ENCODE results near the gene PIK3R2.
A peak's percentile ranks its signal among the peaks of the same experiment; 100 is the strongest.

The PIK3R2 gene

DNA sequence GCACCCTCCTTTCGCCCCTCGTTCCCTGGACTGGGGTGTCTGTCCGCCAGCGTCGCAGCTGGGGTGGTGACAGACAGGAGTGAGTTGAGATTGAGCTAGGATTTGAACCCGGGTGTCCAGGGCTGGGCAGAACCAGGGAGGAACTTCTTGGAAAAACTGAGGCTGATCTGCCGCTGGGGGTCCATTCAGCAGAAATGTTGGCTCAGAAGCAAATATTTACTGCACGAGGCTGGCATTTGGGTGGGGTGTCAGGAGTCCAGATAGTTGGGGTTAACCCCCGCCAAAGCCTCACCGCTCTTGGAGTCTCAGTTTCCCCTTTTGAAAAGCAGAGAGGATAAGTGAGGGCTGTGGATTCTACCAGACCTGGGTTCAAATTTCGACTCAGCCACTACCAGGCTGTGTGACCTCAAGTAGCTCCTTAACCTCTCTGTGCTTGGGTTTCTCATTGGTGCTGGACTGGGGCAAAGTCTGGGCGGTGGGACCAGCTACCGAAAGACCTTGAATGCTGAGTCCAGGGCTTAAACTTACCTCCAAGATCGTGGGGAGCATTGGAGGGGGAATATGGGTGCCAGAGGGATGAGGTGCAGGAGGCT lies 34.4 kb upstream of the PIK3R2 start:
- no peak for DNase-seq (ENCODE audit: low read depth)
- TF ChIP-seq, protein P1, sequence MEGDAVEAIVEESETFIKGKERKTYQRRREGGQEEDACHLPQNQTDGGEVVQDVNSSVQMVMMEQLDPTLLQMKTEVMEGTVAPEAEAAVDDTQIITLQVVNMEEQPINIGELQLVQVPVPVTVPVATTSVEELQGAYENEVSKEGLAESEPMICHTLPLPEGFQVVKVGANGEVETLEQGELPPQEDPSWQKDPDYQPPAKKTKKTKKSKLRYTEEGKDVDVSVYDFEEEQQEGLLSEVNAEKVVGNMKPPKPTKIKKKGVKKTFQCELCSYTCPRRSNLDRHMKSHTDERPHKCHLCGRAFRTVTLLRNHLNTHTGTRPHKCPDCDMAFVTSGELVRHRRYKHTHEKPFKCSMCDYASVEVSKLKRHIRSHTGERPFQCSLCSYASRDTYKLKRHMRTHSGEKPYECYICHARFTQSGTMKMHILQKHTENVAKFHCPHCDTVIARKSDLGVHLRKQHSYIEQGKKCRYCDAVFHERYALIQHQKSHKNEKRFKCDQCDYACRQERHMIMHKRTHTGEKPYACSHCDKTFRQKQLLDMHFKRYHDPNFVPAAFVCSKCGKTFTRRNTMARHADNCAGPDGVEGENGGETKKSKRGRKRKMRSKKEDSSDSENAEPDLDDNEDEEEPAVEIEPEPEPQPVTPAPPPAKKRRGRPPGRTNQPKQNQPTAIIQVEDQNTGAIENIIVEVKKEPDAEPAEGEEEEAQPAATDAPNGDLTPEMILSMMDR (IDR thresholded peaks at IDR 0.05; ENCODE audit: insufficient read depth, low read depth, low read length, missing control alignments), result no peak

DNA sequence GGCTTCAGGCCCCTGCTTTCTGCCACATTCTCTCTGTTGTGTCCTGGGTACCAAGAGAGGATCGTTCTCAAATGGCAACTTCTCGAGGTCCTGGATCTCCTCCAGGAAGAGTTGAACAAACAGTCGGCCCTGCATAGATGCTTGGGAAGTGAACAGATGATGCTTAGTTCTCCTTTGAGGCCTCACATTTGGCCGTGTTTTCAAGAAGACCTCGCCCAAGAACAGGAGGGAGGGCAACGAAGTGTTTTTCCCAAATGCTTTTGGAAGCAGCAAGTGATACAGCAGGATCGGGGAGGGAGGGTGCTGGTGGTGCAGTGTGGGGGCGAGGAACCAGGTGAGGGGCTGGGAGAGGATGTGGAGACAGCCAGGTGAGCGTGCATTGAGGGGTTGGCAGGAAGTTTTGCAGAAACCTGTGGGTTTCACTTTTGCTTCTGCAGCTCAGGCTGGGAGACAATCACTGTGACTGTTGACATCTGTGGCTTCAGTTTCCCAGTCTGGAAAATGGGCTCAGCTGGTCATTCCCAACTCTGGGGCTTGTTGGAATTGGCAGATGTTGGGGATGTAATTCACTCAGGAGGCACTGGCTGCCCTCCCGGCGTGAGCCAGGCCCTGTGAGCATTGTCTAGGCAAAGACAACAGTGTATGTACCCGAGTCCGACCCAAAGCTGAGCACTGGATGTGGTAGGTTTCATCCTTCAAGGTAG lies 33.8 kb upstream of the PIK3R2 start:
- no peak for DNase-seq (ENCODE audit: low read depth)
- TF ChIP-seq, protein P1 (IDR thresholded peaks at IDR 0.05; ENCODE audit: insufficient read depth, low read depth, low read length, missing control alignments), result no peak
- no peak overlapping the region for H3K4me3 ChIP-seq (ENCODE audit: low read length)

More for the DNA sequence above, 34.4 kb upstream of the PIK3R2 start:
- peak overlapping the region; percentile 62 for H3K4me3 ChIP-seq (ENCODE audit: low read length)

DNA sequence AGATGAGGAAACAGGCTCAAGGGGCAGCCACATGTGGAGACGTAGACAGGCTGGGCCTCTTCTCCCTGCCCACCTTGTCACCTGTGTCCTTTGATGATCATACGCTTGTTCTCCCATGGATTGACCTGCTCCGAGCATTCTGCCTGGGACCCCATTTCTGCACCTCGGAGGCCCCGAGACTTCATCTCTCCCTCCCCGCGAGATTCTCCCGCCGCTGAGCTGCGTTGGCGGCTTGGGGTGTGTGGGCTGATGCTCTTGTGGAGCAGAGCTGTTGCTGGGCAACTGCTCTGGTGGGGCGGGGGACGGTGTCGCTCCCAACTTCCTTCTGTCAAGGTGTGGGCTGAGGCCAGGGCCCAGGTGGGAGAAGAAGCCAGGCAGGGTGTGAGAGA lies 33.3 kb upstream of the PIK3R2 start:
- TF ChIP-seq, protein P1 (IDR thresholded peaks at IDR 0.05; ENCODE audit: insufficient read depth, low read depth, low read length, missing control alignments), result no peak
- no peak overlapping the region for H3K4me3 ChIP-seq (ENCODE audit: low read length)
- no peak for DNase-seq (ENCODE audit: low read depth)

DNA sequence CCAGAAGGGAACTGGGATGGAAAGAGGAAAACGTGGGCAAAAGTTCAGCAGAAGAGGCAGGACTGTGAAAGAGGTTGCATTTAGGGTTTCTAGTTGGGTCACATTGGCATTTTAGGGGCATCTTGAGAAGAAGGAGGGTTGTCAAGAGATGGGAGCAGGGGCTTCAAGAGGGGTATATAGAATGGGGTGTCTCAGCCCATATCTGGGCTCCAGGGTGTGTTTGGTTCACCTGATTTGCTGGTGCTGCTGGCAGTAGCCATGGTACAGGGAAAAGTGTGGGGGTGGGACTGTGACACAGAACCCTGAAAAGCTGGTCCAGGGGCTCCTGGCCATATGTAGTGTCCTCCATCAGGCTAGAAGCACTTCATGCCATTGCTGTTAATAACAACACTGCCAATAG lies 32.8 kb upstream of the PIK3R2 start:
- TF ChIP-seq, protein P1 (IDR thresholded peaks at IDR 0.05; ENCODE audit: insufficient read depth, low read depth, low read length, missing control alignments), result no peak

DNA sequence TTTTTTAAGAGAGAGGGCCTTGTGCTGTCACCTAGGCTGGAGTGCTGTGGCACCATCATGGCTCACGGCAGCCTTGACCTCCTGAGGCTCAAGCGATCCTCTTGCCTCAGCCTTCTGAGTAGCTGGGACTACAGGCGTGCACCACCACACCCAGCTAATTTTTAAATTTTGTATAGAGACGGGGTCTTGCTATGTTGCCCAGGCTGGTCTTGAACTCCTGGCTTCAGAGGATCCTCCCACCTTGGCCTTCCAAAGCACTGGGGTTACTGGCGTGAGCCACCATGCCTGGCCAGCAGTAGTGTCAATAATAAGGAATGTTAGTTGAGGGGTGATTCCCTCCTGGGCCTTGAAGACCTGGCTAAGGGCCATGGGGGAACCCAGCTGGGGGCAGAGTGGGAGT lies 31.8 kb upstream of the PIK3R2 start:
- no peak for DNase-seq (ENCODE audit: low read depth)
- TF ChIP-seq, protein P1 (IDR thresholded peaks at IDR 0.05; ENCODE audit: insufficient read depth, low read depth, low read length, missing control alignments), result no peak
- no peak overlapping the region for H3K4me3 ChIP-seq (ENCODE audit: low read length)

More for the DNA sequence above, 32.8 kb upstream of the PIK3R2 start:
- no peak overlapping the region for H3K4me3 ChIP-seq (ENCODE audit: low read length)
- DNase-seq (ENCODE audit: low read depth), result no peak

DNA sequence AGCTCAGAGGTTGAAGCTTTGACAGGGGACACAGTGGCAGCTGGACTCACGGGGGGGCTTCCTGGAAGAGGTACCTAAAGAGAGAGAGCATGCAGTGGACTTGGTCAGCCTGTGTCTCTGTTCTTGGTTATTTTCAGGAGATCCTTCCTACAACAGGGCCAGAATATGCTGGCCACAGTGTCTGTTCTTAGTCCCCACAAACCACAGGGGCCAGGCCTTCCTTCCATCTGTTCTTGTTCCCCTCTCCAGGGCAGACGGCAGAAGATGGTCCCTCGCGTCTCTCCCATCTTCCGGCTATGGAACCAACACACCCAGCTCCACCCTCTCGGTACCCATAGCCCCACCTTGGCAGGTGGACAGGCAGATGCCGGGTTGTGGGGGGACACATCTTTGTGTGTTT lies 30.5 kb upstream of the PIK3R2 start:
- DNase-seq (ENCODE audit: low read depth), result no peak
- H3K4me3 ChIP-seq (ENCODE audit: low read length), result no peak overlapping the region
- TF ChIP-seq, protein P1 (IDR thresholded peaks at IDR 0.05; ENCODE audit: insufficient read depth, low read depth, low read length, missing control alignments), result no peak
